ENCODE data around the gene TEAD1.
"Not testable (repeated sequence)": the region's sequence is repeated elsewhere in the genome, so short reads cannot be mapped to it uniquely, and the experiment has no call there.

TEAD1 gene

DNA sequence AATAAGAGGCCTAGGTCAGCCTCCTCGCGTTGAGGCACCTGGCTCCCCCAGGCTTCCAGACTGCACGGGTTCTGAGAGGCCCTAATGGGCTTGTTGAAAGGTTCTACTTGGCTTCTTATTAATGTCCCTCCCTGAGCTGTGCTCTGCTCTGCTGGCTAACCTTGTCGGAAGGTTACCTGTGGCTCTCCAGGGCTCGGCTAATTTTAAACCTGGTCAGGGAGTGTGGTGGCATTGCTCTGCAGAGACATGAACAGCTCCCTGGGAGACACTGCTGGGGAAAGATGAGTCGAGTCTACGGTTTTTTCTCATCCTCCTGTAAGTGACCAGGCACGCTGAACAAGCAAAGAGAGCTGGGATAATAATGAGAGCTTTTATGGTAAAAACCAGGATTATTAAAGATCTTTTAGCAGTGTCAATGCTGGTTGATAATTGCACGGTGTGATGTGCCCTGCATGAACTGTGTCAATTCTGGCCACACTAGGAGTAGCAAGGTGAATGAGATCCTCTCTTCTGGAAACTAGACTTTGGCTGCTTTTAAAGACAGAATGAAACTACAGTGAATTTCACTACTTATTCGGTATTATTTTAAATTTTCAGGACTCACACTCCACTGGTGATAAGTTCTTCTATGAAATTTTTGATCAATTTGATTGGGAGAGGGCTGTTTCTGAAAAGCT lies 70.7 kb downstream of the TEAD1 start:
- DNase-seq: no peak

DNA sequence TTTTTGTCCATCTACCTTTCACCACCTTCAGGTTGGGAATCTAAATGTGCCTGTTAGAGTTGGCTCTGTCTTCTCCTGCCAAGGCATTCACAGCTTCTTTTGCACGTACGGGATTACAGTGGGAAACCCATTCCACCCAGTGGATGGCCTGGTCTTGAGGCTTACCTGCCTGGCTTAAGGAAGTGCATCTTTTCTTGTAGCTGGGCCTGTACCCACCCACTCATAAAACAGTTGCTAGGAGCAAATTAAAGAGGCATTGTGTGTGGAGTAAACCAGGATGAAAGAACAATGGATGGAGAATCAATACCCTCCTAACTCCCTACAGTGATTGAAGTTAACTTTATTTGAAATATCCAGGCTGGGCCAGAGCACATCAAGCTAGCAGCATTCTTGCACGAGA lies 71.6 kb downstream of the TEAD1 start:
- DNase-seq: no peak

DNA sequence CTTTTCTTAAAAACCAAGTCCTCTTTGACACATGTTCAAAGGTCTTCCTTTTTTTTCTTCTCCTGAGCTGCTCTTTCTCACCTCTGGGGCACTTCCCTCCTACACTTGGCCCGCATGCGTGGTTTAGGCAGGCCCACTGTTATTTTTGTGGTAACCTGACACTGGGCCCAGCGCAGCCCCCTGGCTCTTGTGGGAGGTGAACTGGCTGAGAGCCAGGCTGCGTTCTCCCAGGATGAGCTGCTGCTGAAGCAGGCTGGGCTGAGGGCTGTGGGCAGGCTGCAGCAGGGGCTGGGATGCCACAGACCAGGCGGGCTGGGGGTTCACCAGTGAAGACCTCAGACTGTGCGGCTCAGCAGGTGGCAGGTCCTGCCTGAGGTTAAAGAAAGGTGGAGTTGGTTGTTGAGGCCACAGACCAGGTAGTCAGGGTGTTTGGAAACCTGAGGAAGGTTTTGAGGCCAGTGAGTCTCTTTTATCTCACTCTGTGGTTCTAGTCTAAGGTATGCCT lies 72.4 kb downstream of the TEAD1 start:
- peak; percentile 75 for DNase-seq

DNA sequence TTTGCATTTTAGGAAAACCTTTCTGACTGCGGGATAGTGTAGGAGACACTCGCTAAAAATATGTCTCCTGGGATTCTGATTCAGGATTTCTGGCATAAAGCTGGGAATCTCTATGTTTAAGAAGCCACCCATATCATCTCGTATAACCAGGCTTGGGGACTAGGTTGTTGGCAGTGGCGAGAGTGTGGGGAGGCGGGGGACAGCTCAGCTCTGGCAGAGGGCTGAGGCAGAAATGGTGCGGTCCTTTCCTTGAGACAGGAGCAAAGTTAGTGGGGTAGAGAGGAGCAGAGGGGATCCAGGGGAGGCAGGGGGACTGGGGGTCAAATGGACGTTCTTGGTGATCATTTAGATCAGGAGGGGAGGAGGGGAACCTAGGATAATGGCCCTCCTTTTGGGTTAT lies 74.3 kb downstream of the TEAD1 start:
- DNase-seq: no peak

DNA sequence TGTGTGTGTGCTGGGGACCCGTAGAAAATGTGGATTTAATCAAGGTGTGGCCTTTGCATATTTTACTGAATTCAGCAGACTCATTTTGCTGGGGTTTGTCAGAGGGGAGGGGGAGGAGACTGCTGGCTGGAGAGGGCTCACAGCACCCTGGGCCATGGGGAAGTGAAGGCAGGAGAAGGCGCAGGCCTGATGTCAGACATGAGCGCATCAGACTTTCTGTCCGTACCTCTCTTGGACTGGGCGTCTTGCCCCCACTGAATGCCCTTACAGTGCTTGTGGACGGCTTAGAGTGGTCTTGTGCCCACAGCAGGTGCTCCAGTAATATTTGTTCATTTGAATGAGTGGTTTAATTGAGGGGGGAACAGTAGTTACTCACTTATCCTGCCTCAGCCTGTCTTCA lies 75.2 kb downstream of the TEAD1 start:
- no peak for DNase-seq

DNA sequence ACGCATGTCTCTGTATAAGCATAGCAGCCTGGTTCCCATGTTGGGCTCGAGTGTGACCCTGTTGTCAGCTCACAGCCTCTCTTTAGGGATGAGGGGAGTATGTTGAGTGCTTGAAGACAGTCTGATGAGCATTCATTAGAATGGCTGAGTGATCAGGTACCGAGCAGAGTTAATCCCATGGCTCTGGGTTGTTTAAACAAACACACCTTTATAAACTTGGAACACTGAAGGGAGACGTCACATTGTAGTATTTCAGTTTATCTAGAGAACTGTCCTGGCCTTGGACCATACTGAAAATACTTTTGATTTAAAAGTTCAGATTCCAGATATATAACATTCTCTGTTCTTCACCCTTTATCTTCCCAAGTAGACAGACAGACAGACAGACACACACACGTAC lies 76.0 kb downstream of the TEAD1 start:
- no peak for DNase-seq

DNA sequence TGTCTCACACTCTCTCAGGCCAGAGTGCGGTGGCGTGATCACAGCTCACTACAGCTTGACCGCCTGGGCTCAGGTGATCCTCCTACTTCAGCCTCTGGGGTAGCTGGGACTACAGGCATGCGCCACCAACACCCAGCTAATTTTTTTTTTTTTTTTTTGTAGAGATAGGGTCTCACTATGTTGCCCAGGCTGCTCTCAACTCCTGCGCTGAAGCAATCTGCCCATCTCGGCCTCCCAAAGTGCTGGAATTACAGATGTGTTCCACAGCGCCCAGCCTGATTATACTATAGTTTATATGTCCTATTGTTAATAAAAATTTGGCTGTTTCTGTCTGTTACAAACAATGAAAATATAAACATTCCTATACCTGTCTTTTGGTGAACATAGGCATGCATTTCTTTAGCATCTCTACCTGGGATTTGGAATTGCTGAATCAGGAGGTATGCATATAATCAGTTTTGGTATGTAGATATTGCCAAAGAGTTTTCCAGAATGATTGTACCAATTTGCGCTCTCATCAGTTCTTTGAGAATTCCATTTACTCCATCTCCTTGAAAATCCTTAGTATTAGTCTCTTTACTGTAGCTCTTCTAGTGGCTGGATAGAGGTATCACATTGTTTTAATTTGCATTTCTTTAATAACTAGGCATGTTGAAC lies 78.8 kb downstream of the TEAD1 start:
- no peak for DNase-seq

DNA sequence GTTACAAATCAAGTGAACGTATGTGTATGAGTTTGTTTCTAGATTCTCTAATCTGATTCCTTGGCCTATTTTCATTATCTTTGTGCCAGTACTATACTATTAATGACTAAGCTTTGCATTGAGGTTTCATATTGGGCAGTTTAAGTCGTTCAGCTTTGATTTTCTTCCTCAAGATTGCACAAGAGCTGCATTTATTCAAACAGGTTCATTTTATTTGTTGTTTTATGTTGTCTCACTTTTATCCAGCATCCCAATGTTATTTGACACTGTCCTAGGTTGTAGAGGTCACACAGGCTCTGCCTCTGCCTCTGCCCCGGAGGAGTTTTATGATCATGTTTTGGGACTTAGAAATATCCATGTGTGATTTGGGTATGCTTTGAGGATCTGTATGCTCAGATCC lies 79.8 kb downstream of the TEAD1 start:
- DNase-seq: no peak

DNA sequence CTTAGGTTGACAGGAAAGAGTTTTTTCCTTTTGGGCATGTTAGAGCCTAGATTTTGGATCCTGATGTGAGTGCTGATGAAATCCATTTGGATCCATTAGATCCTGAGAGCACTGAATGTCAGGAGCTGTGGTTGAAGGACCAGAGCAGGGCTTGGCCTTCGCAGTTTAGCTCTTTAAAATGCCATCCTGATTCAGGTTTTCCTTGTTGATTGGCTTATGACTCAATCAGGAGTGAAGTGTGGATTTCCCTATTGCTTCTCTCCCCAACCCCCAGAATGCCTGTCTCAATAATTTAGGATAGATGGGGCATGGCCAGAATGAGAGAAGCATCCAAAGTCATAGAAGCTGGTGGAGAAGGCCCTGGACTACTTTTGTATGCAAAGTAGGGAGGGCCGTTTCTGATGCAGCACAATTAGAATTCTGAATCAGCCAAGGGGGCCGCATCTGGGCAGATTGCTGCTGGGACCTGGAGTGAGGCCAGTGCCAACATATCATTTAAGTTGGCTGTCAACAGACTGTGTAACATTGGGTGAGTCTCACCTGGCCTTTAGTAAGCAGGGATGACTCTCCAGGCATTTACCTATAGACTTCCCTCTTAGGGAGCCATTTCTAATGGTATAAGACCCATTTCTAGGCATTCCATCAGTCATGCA lies 80.5 kb downstream of the TEAD1 start:
- DNase-seq: no peak

DNA sequence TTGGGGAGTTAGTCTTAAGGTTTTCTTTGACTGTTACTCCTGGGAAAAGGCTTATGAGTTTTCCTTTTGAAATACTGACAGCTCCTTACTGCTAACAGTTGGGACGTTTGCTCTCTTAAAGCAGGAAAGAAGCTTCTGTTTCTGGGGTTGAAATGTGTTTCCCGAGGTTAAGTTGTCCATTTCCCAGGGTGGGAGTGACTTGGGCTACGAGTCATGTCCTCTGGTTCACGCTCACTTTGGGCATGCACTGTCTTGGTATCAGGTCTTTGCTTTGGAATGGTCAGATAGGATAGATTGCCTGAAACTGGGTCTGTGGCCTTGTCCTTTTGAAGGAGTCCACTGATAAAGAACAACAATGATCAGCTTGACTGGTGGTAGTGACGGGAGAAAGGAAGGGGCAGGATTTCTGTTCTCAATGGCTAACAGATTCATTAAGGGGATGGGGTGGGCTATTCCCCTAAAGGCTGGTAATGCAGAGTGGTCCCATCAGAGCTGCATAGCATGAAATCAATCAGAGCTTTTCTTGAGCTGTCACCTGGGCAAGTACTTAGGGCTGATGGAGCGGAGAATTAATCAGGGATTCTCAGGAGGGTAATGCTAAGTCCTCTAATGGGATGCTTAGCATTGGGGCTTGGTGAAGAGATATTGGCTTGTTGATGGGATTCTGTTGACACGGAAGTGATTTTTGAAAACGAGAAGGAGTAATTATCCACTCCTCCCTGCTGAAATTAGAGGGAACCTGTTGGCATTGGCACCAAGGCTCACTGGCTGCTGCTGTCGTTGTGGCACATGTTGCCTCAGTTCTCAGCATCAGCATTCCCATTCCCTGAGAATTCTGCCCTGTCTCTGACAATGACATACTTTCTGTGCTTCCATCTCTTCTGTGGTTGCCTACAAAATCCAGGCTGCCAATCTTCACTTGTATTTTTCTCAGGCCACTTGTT lies 81.6 kb downstream of the TEAD1 start:
- no peak for DNase-seq

DNA sequence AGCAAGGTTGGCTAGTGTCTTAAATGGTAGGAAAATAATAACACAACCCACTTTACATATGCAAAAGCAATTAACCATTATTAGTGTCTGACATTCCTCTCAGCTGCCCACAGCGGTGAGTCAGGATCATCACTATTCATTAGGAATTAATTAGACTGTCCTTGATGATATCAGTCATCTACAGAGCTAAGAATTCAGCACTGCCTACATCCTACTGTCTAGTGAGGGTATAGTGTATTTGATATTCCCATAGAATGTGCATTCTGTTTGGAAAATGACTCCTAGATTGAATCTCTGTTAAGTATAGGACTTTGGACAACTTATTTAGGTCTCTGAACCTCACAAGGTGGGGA lies 82.2 kb downstream of the TEAD1 start:
- no peak for DNase-seq

DNA sequence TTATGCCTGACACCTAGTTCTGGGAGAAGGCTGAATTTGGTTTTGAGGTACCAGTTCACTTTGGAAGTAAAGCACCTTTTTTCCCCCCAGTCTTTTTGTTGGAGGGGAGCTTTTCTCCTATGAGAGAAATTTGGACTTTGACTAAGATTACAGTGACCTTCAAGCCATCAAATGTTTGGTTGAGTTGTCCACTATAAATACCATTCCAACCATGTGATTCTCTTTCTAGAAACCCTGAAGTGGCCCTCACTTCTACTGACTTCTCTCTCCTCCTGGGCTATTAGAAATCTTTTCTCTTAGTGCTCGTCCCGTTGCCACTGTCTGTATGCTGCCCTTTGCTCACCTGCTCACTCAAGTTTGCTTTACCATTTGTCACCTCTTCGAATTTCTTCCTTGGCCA lies 82.6 kb downstream of the TEAD1 start:
- DNase-seq: no peak

DNA sequence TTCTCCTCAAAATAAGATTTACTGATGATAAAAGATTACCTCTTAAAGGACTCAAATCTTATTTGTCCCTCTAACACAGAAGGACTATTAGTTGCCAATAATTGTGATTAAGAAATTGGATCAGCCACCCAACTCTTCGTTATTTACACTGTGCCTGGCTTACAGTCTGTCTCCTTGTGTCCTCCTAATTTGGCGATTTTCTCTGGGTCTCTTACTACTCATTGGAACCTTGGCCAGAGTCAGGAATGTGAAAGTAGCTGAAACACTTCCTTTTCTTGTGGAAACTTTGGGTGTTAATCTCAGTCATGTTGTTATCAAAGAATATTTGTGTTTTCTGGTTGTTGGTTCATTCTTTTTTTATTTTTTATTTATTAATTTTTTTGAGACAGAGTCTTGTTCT lies 83.2 kb downstream of the TEAD1 start:
- DNase-seq: no peak

DNA sequence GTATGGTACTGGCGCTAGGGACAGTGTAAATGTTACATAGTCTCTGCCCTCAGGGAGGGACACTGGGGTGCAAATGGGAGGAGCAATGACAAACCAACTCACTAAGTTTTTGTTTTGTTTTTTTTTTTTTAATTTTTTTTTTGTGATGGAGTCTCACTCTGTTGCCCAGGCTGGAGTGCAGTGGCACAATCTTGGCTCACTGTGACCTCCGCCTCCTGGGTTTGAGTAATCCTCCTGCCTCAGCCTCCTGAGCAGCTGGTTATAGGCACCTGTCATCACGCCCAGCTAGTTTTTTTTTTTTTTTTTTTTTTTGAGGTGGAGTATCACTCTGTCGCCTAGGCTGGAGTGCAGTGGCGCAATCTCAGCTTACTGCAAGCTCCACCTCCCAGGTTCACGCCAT lies 83.9 kb downstream of the TEAD1 start:
- not testable (repeated sequence) for DNase-seq

DNA sequence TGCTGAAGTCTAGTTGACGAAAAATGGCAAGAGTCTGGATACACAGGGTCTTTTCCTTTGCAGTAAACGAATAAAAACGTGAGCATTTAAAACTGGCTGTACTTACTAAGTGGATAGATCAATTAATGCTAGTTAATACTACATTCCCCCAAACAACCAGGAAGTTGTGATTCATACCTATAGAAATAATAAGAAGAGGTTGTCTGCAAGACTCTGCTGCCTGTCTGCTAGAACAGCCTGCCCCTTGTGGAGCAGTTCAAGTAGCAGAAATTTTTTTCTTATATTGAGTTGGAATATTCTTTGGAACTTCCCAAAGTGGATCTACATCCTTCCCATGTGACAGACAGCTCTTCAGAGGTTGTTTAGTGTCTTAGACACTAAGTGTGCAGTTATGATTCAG lies 86.8 kb downstream of the TEAD1 start:
- DNase-seq: no peak

DNA sequence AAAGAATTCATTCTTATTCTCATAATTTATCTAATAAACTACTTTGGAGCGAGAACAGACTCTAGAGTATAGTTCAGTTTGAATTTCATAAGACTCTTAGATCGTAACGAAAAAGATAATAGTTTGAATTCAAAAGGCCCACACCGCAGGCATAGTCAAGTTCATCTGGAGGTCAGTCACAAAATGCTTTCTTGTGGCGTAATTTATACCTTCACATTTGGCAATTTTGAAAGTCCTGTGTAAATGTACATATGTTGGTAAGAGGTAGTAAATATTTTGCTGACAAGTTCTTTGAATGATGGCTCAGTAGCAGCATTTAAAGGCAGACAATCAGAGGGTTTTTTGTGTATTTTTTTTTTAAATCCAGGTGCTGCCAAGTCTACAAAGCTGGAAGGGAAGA lies 88.1 kb downstream of the TEAD1 start:
- no peak for DNase-seq

DNA sequence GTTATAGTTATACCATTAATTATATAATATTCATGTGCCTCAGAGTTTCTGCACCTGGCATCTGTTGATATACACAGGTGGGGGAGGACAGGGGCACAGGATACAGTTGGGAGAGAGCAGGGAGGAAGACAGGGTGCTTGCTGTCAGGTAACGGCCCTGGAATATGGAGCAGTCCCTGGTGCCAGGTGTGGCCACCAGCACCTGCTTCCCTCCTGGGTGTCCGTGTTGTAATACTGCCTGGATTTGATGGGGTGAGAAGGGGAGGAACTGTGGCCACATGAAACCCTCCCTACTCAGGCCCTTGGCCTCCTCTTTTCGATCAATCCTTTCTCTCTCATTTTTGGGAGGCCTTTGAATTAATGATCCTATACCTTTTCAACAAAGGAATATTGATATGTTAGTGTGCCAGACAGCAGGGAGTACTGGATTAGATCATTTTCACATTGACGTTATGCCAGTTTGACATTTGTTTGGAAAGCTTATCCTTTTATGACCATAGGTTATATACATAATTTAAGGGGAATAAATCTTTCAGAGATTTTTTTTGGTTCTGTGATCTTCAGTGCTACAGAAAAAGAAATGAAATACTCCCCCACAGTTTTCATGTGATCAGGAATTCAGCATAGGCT lies 88.6 kb downstream of the TEAD1 start:
- peak; percentile 59 for DNase-seq

DNA sequence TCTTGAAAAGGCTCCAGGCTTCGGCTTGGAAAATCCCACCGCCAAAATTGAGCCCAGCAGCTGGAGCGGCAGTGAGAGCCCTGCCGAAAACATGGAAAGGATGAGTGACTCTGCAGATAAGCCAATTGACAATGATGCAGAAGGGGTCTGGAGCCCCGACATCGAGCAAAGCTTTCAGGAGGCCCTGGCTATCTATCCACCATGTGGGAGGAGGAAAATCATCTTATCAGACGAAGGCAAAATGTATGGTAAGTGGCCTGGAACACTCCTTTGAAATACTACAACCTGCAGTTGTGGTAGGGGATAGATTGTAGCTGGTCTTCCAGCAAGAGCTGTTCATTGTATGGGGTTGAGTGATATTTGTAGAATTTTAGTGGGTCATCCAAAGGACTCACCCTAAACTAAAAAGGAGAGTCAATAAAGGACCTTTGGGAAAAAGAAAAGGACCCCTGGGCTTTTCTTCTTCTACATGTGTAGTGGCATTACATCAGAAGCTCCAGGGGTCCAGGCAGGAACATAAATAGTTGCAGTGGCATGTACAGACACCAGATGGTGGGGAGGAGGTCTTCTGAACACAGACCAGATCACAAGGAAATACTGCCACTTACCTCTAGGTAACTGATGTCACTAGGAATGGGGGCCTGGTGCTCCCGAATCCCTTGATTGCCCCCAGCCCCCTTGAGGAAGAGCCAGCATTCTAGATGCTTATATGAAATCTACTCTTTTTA lies 90.1 kb downstream of the TEAD1 start:
- DNase-seq: no peak

DNA sequence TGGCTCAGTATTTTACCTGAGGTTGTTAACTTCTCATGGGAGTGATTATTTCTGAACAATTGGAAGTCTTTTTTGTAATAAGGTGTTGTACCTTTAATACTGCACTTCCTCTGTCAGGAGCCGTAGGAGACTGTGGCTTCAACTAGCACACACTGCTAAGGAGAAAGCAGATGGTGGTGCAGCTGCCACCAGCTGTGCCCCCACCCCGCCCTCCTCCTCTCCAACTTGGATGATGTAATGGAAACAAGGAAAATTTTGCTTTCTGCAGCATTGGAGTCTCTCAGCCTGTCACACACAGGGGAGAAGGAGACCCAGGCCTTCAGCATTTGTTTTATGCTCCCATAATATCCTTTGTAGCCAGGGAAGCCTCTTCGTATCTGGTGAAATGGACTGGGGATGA lies 91.2 kb downstream of the TEAD1 start:
- peak; percentile 54 for DNase-seq

DNA sequence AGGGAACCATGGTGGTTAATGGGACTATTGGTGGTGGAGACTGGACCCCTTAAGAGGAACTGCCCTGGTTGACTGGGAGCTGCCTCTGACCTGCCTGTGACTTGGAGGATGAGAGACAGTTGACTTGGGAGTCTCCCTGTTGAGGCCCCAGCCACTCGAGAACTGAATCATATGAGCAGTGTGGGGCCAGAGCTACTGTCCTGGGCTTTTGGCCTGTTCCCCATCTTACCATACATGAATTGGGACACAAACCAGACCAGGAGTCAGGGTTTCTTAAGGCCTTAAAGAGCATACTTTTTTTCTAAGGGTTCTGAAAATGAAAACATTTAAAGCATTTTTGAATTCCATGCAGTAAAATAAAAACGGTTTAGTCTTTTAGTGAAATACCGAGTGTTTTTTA lies 92.8 kb downstream of the TEAD1 start:
- DNase-seq: no peak

DNA sequence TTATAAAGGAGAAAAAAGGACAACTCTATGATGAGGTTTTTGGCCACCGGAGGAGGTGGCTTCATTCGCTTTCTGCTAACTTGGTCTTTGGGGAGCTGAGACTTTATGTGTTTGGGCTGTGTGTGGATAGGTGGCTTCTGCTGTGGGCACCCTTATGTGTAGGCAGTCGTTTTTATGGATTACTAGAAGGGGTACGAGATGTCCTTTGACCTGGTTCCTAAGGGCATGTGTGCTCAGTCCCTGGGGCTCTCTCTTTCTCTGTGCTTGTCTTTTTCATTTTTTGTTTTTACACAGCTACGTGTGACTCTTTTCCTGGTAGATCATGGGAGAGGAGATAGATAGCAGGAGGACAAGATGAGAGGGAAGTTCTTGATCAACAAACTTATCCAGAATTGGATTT lies 93.4 kb downstream of the TEAD1 start:
- no peak for DNase-seq
